ENCODE data around the gene MYF5.

MYF5 gene

GRCh38 chr12:80707126-80707829, 9.4 kb upstream of the MYF5 start, which contains the start of gene MYF6:
Gene MYF6, plus strand, starts transcription at chr12:80707634. Its CDS starts 86 bp downstream, at chr12:80707720.
- H3K4me3 ChIP-seq (ENCODE audit: low read length), result no peak within 1 kb of the TSS
- TF ChIP-seq CTCF (conservative IDR thresholded peaks at IDR 0.05; ENCODE audit: low read length), result no peak
- DNase-seq (ENCODE audit: low read depth), result no peak

GRCh38 chr12:80707830-80708258, 8.9 kb upstream of the MYF5 start:
- DNase-seq (ENCODE audit: low read depth), result no peak
- TF ChIP-seq CTCF (conservative IDR thresholded peaks at IDR 0.05; ENCODE audit: low read length), result no peak
- no peak overlapping the region for H3K4me3 ChIP-seq (ENCODE audit: low read length)

DNA sequence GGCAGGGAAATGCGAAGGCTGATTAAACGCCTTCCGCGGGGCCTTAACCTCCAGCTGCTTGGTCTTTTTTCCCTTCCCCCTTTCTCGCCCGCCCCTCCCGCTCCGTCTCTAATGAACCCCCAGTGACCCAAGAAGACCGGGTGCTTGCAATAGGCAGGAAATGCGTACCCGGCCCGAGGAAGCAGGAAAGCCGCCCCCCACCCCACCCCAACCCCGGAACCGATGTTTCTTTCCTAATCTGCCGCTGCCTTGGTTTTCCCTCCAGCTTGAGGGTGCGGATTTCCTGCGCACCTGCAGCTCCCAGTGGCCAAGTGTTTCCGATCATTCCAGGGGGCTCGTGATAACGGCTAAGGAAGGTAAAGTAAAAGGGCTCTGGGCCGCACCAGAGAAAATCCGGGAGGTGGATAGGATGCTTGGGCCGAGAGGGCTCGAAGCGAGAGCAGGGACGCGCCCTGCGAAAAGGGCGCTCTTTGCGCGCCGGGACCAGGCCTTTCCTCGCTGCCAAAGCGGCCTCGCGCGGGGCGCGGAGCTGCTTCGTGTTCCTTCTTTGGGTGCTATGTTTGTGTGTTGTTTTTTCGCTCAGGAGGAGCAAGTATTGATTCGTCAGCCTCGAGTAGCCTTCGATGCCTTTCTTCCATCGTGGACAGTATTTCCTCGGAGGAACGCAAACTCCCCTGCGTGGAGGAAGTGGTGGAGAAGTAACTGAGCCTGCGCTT, 8.3 kb upstream of the MYF5 start:
- H3K4me3 ChIP-seq (ENCODE audit: low read length), result no peak overlapping the region
- no peak for DNase-seq (ENCODE audit: low read depth)
- no peak for TF ChIP-seq CTCF (conservative IDR thresholded peaks at IDR 0.05; ENCODE audit: low read length)

DNA sequence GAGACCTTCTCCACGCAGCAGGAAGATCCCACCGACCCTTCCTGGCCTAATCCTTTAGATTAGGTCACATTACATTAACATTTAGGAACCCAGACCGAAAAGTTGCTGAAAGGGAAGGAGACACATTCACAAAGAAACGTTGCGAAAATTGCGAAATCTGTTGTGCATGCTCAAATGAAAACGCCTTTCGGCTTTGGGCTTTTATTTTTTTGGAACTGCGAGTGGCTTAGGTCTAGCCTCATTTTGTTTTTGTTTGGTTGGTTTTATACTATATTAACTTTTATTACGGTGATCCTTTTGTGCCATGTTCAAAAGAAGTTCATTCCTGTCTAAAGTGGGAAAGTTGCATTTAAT, 7.8 kb upstream of the MYF5 start:
- no peak overlapping the region for H3K4me3 ChIP-seq (ENCODE audit: low read length)
- no peak for TF ChIP-seq CTCF (conservative IDR thresholded peaks at IDR 0.05; ENCODE audit: low read length)
- DNase-seq (ENCODE audit: low read depth), result no peak

DNA sequence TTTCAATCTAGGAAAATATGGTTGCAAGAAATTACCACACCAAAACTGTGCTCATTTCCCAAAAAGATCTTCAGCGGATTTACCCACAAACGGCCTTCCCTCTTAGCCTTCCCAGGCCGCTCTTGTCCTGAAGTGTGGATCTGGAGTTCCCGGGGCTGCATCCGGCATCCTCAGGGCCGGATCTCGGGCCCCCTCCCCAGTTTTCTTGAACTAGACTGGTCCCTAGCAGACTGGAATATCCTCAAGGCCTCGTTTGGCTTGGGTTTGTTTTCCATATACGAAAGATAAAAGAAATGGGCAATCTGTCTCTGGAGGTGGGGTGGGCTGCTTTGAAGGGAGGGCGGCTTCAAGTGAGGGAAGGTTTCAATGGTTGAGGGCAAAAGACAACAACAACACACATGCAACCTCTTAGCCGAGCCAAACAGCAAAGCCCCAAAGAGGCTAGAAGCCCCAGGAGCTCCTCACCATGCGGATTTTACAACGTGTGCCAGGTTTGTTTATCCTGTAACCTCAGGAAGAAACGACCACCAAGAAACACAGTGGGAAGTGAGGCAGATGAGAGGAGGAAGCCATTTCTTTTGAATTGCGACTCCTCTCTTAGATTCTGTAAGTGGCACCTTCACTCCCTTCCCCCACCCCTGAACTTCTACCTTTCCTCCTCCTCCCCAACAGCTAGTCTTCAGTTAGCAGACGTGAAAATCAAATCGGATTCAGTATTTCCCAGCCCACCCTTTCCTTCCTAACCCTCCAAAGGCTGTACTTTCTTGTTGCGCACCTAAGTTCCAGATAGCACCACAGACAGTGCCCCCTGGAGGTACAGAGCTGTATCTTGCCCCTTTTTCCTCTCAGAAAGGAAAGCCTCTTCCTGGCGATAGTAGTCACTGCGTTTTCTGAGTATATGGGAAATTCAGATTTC, 6.6 kb upstream of the MYF5 start:
- DNase-seq (ENCODE audit: low read depth), result no peak
- peak; percentile 21; the same call in 1 of the 2 replicates for TF ChIP-seq CTCF (conservative IDR thresholded peaks at IDR 0.05; ENCODE audit: low read length)
- H3K4me3 ChIP-seq (ENCODE audit: low read length), result no peak overlapping the region

- H3K4me3 ChIP-seq (ENCODE audit: low read length), result no peak overlapping the region
- TF ChIP-seq CTCF (conservative IDR thresholded peaks at IDR 0.05; ENCODE audit: low read length), result no peak
- DNase-seq (ENCODE audit: low read depth), result no peak
These were observed 5.8 kb upstream of the MYF5 start for GRCh38 chr12:80710727-80711449.

All from AG10803 (cell line).